Cardiac fibroblast (primary cell): ENCODE data around the gene FBXO11.
"Not testable (repeated sequence)": the region's sequence is repeated elsewhere in the genome, so short reads cannot be mapped to it uniquely, and the experiment has no call there.

Experiments
- DNase-seq, 2 donors: peaks; one replicate each; pipeline versions ENCODE4 v3.0.0 to v3.0.0-alpha.2; 2010; ENCODE audit warnings: low read depth in 2 of 2
- H3K4me3 ChIP-seq, 2 donors: replicated peaks in 1 of 2; 1 replicate in 1 of 2; 2 replicates in 1 of 2; pipeline ENCODE4 v1.5.1; 2011; ENCODE audit warnings: low read depth in 2 of 2, low read length in 2 of 2, mild to moderate bottlenecking in 2 of 2, moderate library complexity in 1 of 2
- TF ChIP-seq, protein P1 (sequence below): IDR thresholded peaks from one replicate; pipeline ENCODE4 v1.5.1; 2011; ENCODE audit warnings: low read depth, mild to moderate bottlenecking, low read length, inconsistent platforms

FBXO11 gene

DNA sequence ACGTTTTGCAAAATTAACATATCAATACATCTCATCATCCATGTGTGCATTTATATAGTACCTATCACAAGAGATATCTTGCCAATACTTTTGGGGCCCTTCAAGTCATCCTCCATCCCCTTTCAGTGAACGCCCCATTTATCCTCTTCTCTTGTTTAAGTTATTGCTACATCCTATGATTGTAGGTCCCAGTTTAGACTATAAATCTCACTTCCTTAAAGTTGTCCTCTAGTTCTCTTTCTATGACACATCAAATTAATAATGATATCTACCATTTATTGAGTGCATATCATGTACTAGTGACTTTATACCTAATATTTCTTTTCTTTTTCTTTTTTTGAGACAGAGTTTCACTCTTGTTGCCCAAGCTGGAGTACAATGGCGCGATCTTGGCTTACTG lies 28.8 kb upstream of the FBXO11 start:
- DNase-seq: no peak

DNA sequence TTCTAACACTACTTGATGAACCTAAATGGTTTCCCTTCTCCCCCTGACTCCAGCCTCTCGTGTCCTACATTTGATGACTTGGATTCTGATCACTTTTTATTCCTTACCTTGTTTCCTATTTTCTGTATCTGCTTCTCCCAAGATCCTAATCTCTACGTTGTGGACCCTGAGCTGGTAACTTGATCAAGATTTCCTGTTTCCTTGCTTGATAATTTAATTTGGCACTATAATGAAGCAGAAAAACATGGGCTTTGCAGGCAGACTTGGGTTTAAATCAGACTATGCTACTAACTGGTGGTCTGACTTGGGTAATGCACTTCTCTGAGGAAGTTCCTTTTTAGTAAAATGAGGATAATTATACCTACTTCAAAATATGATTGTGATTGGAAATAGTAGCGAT lies 11.7 kb upstream of the FBXO11 start:
- no peak overlapping the region for H3K4me3 ChIP-seq
- DNase-seq: no peak
- TF ChIP-seq, protein P1, sequence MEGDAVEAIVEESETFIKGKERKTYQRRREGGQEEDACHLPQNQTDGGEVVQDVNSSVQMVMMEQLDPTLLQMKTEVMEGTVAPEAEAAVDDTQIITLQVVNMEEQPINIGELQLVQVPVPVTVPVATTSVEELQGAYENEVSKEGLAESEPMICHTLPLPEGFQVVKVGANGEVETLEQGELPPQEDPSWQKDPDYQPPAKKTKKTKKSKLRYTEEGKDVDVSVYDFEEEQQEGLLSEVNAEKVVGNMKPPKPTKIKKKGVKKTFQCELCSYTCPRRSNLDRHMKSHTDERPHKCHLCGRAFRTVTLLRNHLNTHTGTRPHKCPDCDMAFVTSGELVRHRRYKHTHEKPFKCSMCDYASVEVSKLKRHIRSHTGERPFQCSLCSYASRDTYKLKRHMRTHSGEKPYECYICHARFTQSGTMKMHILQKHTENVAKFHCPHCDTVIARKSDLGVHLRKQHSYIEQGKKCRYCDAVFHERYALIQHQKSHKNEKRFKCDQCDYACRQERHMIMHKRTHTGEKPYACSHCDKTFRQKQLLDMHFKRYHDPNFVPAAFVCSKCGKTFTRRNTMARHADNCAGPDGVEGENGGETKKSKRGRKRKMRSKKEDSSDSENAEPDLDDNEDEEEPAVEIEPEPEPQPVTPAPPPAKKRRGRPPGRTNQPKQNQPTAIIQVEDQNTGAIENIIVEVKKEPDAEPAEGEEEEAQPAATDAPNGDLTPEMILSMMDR: no peak

More for the DNA sequence above, 28.8 kb upstream of the FBXO11 start:
- H3K4me3 ChIP-seq: no peak overlapping the region
- TF ChIP-seq, protein P1: no peak

DNA sequence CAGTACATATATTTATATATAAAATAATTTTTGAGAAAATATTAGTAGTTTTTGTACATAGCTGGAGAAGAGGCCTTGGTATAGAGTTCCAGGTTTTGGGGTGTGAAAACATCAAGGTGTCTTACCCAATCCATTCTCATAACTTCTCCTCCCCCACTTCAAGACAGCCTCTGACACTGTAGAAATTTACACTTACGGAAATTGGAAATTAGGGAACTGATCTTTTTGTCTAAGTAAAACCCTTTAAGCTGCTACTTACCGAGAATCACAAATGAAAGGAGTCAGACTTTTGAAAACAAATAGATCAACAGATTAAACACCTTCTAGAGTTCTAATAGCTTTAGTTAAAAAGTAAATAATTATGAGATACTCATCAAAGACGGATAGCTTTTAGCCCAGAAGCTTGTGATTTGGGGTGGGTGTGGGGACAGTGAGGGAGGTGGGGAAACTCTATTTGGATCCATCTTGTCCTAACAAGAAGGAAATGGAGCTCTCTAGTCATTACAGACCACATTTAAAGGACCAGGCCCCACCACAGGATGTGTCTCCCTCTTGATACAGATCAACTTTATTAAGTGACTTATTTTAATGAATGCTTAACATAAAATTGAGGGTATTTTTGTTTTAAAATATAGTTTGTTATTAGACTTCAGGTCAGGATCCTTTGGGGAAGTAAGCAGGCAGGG lies 11.1 kb upstream of the FBXO11 start:
- TF ChIP-seq, protein P1: no peak
- no peak for DNase-seq
- H3K4me3 ChIP-seq: no peak overlapping the region

DNA sequence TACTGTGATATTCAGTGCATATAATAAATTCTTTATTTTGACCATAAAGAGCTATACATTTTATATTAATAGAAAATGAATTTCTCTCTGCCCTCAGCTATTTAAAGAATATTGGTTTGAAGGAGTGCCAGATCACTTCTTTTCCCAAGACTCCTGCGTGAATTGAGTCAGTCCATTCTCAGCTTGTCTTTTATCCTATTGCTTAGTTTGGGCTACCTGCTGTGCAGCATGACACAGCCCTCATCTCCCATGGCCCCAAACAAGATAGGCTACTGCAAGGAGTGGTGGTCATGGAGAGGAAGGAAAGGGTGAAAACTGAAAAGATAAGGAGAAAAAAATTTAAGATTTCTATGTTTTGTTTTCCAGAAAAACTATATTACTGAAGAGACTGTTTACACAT lies 10.1 kb upstream of the FBXO11 start:
- TF ChIP-seq, protein P1: no peak
- no peak overlapping the region for H3K4me3 ChIP-seq
- no peak for DNase-seq

DNA sequence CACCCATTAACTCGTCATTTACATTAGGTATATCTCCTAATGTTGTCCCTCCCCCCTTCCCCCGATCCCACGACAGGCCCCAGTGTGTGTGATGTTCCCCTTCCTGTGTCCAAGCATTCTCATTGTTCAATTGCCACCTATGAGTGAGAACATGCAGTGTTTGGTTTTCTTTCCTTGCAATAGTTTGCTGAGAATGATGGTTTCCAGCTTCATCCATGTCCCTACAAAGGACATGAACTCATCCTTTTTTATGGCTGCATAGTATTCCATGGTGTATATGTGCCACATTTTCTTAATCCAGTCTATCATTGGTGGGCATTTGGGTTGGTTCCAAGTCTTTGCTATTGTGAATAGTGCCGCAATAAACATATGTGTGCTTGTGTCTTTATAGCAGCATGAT lies 4.4 kb upstream of the FBXO11 start:
- not testable (repeated sequence) for H3K4me3 ChIP-seq, DNase-seq

DNA sequence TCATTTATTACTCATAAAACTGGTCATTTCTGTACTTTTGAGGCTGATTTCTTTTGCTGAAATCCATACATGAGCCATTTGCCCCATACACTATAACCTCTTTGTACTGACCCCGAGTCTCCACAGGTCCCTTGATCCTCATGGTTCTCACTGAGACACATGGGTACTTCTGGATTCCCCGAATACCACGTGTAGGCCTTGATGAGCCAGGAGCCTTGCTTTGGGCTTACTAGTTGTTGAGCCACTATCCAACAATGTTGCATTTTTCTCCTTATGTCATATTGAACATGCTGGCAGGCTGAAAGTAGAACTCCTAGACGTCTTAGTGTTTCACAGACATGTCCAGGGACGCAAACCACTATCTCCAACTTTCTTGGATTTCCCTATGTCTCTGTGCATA lies 2.4 kb upstream of the FBXO11 start:
- no peak for DNase-seq
- TF ChIP-seq, protein P1: no peak
- no peak overlapping the region for H3K4me3 ChIP-seq

DNA sequence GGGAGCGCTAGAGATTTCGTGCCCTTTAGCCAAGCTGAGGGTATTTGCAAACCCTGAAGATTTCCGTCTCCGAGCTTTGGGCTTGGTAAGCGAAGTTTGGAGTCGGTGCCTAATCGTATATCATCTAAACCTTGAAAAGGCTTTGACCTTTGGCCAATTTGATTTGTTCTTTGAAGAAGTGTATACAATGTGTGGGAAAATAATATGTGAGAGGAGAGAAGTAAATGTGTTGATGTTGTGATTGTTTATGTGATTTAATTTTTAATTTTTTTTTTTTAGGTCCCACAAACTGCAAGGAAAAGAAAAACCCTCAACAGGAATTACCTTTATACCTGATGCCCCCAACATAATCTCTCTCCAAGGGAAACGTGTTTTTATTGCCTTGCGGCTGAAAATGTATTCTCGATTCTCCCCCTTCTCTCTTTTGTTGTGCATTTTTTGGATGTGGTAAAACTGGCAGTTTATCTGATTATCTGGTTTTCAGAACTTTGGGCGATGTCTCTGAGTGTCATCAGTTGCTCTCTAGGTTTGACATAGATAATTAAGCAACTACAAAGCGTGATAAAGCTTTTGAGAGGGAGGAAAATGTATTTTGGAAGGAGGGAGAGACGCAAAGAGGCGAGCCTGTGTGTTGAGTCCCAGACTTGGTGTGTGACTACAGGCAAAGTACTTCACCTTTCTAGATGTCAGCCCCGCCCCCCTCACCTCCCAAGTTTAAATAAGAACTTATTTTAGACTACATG lies 912 bp upstream of the FBXO11 start:
- peak overlapping the region; percentile 45 to 60 for H3K4me3 ChIP-seq
- peak in 1 of 2 donors; percentile 18 for DNase-seq
- TF ChIP-seq, protein P1: no peak
